Fibroblast of lung (primary cell): Measurements from ENCODE around the gene FGF4.

Experiments
- EZH2 ChIP-seq: IDR thresholded peaks from 2 replicates; pipeline ENCODE4 v1.5.1; 2012; ENCODE audit warnings: low read length, control low read depth, mild to moderate bottlenecking; ENCODE audit errors: missing control alignments
- TF ChIP-seq, protein P1 (sequence below), 2 donors: IDR thresholded peaks in 1 of 2; conservative IDR thresholded peaks in 1 of 2; 1 replicate in 1 of 2; 2 replicates in 1 of 2; pipeline ENCODE4 v1.5.1; 2011 to 2012; ENCODE audit warnings: low read length in 2 of 2, control low read depth in 1 of 2, inconsistent platforms in 1 of 2, low read depth in 1 of 2, mild to moderate bottlenecking in 1 of 2

DNA sequence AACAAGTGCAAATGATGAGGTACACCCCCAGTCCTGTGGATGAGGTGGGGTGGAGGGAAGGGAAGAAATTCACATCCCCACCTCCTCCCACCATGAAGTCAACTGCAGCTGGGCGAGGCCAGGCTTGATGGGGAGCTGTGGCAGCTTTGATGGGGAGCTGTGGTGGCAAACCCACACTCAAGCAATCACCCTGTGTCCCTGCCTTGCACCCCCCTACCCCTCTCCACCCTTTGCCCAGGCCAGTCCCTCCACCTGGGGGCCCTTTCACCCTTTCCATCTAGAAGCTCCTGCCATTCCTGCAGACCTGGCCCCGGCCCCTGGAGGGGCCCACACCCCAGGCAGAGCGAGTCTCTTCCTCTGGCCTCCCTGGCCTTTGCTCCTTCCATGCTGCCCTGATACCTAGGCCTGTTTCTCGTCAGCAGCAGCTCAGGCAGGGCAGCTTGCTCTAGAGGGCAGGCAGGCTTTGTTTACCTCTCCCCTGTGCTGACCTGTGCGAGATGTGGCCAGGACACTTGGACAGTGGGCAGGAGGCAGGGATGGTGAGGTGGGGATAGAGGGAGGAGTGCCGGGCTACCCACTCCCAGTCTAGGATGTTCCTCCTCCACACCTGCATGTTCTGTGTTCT is 48.6 kb upstream of the FGF4 start:
- TF ChIP-seq, protein P1, sequence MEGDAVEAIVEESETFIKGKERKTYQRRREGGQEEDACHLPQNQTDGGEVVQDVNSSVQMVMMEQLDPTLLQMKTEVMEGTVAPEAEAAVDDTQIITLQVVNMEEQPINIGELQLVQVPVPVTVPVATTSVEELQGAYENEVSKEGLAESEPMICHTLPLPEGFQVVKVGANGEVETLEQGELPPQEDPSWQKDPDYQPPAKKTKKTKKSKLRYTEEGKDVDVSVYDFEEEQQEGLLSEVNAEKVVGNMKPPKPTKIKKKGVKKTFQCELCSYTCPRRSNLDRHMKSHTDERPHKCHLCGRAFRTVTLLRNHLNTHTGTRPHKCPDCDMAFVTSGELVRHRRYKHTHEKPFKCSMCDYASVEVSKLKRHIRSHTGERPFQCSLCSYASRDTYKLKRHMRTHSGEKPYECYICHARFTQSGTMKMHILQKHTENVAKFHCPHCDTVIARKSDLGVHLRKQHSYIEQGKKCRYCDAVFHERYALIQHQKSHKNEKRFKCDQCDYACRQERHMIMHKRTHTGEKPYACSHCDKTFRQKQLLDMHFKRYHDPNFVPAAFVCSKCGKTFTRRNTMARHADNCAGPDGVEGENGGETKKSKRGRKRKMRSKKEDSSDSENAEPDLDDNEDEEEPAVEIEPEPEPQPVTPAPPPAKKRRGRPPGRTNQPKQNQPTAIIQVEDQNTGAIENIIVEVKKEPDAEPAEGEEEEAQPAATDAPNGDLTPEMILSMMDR (conservative IDR thresholded peaks at IDR 0.05 in 1 of 2, IDR thresholded peaks at IDR 0.05 in 1 of 2; ENCODE audit: low read depth in 1 of 2, low read length in 2 of 2) = no peak
- TF ChIP-seq EZH2 = no peak
